Neural cell (in vitro differentiated cells): ENCODE data around the gene ABCC11. TPM values are rescaled to one million over a fixed set of nuclear protein-coding genes. Genes with fewer than 3 reads are reported as not detected.

Experiments
- H2AFZ ChIP-seq: fragments of 200-600, 300-800 bp; sonication (generic), shearing (Covaris generic); 2 replicates; pipeline ENCODE4 v1.6.0; 2014; ENCODE audit warnings: low read depth, mild to moderate bottlenecking, antibody characterized with exemption, low read length, moderate library complexity
- H3F3A ChIP-seq: fragments of 200-600 bp; shearing (Covaris generic); 2 replicates; pipeline ENCODE4 v1.6.1; 2016; ENCODE audit warnings: mild to moderate bottlenecking, moderate library complexity, mixed read lengths, antibody characterized with exemption, low read length; ENCODE audit not compliant: insufficient read depth, poor library complexity, severe bottlenecking
- H3K27ac ChIP-seq: fragments of 200-600, 300-800 bp; sonication (generic), shearing (Covaris generic); 2 replicates; pipeline ENCODE4 v1.5.1; 2014; ENCODE audit warnings: mild to moderate bottlenecking, low read length, moderate library complexity
- H3K27me3 ChIP-seq: fragments of 300-800, 200-600 bp; sonication (generic), shearing (Covaris generic); 2 replicates; pipeline ENCODE4 v1.6.0; 2014; ENCODE audit warnings: mild to moderate bottlenecking, low read depth, low read length, moderate library complexity; ENCODE audit not compliant: insufficient read depth
- H3K36me3 ChIP-seq: fragments of 300-800, 200-600 bp; sonication (generic), shearing (Covaris generic); 2 replicates; pipeline ENCODE4 v1.5.1; 2014; ENCODE audit warnings: mild to moderate bottlenecking, antibody characterized with exemption, low read length, moderate library complexity; ENCODE audit not compliant: insufficient read depth
- H3K4me2 ChIP-seq: fragments of 300-800, 200-600 bp; sonication (generic), shearing (Covaris generic); 2 replicates; pipeline ENCODE4 v1.6.0; 2014; ENCODE audit warnings: mild to moderate bottlenecking, low read length
- H3K4me3 ChIP-seq: fragments of 300-800, 200-600 bp; sonication (generic), shearing (Covaris generic); 2 replicates; pipeline ENCODE4 v1.5.1; 2014; ENCODE audit warnings: mild to moderate bottlenecking, low read length, moderate library complexity
- H3K79me2 ChIP-seq: fragments of 200-600 bp; shearing (Covaris generic); replicated peaks from 2 replicates; pipeline ENCODE4 v1.6.0; 2014; ENCODE audit warnings: mild to moderate bottlenecking, low read length, moderate library complexity; ENCODE audit not compliant: insufficient read depth
- H3K9ac ChIP-seq: fragments of 300-800, 200-600 bp; sonication (generic), shearing (Covaris generic); 2 replicates; pipeline ENCODE4 v1.6.1; 2016; ENCODE audit warnings: mild to moderate bottlenecking, low read length, mixed read lengths
- H3K9me2 ChIP-seq: fragments of 200-600 bp; shearing (Covaris generic); 2 replicates; pipeline ENCODE4 v1.6.1; 2016; ENCODE audit warnings: mild to moderate bottlenecking, low read length, mixed read lengths; ENCODE audit not compliant: insufficient read depth
- H3K9me3 ChIP-seq: fragments of 200-600, 300-800 bp; sonication (generic), shearing (Covaris generic); 2 replicates; pipeline ENCODE4 v1.6.1; 2016; ENCODE audit warnings: mild to moderate bottlenecking, mixed run types, low read length, moderate library complexity, mixed read lengths
- H4K20me1 ChIP-seq: fragments of 200-600 bp; shearing (Covaris generic); 2 replicates; pipeline ENCODE4 v1.6.1; 2016; ENCODE audit warnings: mild to moderate bottlenecking, mixed run types; ENCODE audit not compliant: insufficient read depth
- CTCF ChIP-seq: fragments of 450-650 bp; IDR thresholded peaks from 2 replicates; pipeline ENCODE4 v1.5.1; 2014; ENCODE audit warnings: antibody characterized with exemption, mild to moderate bottlenecking, moderate library complexity; ENCODE audit not compliant: poor library complexity, severe bottlenecking
- EP300 ChIP-seq: fragments of 450-650 bp; conservative IDR thresholded peaks from 2 replicates; pipeline ENCODE4 v1.6.1; 2014; ENCODE audit warnings: antibody characterized with exemption, mild to moderate bottlenecking, moderate library complexity; ENCODE audit not compliant: poor library complexity, severe bottlenecking
- EZH2 ChIP-seq: fragments of 200-600, 300-800 bp; shearing (Covaris generic), sonication (generic); IDR thresholded peaks from 2 replicates; pipeline ENCODE4 v1.6.1; 2014; ENCODE audit warnings: antibody characterized with exemption, low read length, borderline replicate concordance, mild to moderate bottlenecking; ENCODE audit not compliant: insufficient read depth, poor library complexity, severe bottlenecking
- MXI1 ChIP-seq: fragments of 450-650 bp; conservative IDR thresholded peaks from 2 replicates; pipeline ENCODE4 v1.6.1; 2014; ENCODE audit warnings: antibody characterized with exemption, mild to moderate bottlenecking; ENCODE audit not compliant: poor library complexity, severe bottlenecking
- POLR2AphosphoS5 ChIP-seq: IDR thresholded peaks from 2 replicates; pipeline ENCODE4 v1.6.1; 2012
- RAD21 ChIP-seq: fragments of 450-650 bp; conservative IDR thresholded peaks from 2 replicates; pipeline ENCODE4 v1.6.1; 2014; ENCODE audit warnings: antibody characterized with exemption, mild to moderate bottlenecking, moderate library complexity
- REST ChIP-seq: IDR thresholded peaks from 2 replicates; pipeline ENCODE4 v1.6.1; 2012; ENCODE audit warnings: borderline replicate concordance
- SMC3 ChIP-seq: fragments of 450-650 bp; conservative IDR thresholded peaks from 2 replicates; pipeline ENCODE4 v1.6.1; 2014; ENCODE audit warnings: antibody characterized with exemption, mild to moderate bottlenecking, moderate library complexity; ENCODE audit not compliant: poor library complexity
- TAF1 ChIP-seq: IDR thresholded peaks from 2 replicates; pipeline ENCODE4 v1.6.1; 2012; ENCODE audit warnings: low read depth
- polyA plus RNA-seq: library from polyadenylated mRNA; depleted of rRNA; stranded (reverse); fragments of >200 nt; gene quantifications from 2 replicates; pipeline ENCODE4 v1.2.3, GENCODE V29; 2014

ABCC11 gene
- polyA plus RNA-seq, 1 donor from 2014 or later, result 0.14 TPM

GRCh38 chr16:48150707-48151106, 96.6 kb downstream of the ABCC11 start:
- Histone ChIP-seq H3K79me2 (no peaks in the 10 kb centered on the region), H3K36me3 (no peaks in the 10 kb centered on the region), H4K20me1 (no peaks in the 10 kb centered on the region), H3K9me3 (no peaks in the 10 kb centered on the region), H2AFZ (no peak overlapping the region), H3K4me2 (no peak overlapping the region), H3K9me2 (no peaks in the 10 kb centered on the region), H3K27ac (no peak overlapping the region), H3F3A (no peaks in the 10 kb centered on the region), H3K27me3 (no peaks in the 10 kb centered on the region), H3K4me3 (no peak overlapping the region), H3K9ac (no peak overlapping the region)
- TF ChIP-seq EZH2, result no peak
- TF ChIP-seq SMC3, result no peak
- no peak for TF ChIP-seq MXI1
- no peak for TF ChIP-seq REST
- no peak for TF ChIP-seq RAD21
- TF ChIP-seq POLR2AphosphoS5, result no peak
- TF ChIP-seq TAF1, result no peak
- TF ChIP-seq CTCF, result no peak
- no peak for TF ChIP-seq EP300

GRCh38 chr16:48146710-48147109, 100.6 kb downstream of the ABCC11 start:
- H4K20me1 ChIP-seq, result no peaks in the 10 kb centered on the region
- no peak overlapping the region for H3K9ac ChIP-seq
- H3F3A ChIP-seq, result no peaks in the 10 kb centered on the region
- no peak for TF ChIP-seq RAD21
- TF ChIP-seq MXI1, result no peak
- no peak for TF ChIP-seq TAF1
- TF ChIP-seq REST, result no peak
- TF ChIP-seq EP300, result no peak
- no peak for TF ChIP-seq SMC3
- TF ChIP-seq EZH2, result no peak
- TF ChIP-seq POLR2AphosphoS5, result no peak
- no peak for TF ChIP-seq CTCF
- H3K27me3 ChIP-seq, result no peaks in the 10 kb centered on the region
- no peaks in the 10 kb centered on the region for H3K79me2 ChIP-seq
- H3K27ac ChIP-seq, result no peak overlapping the region
- no peak overlapping the region for H2AFZ ChIP-seq
- H3K9me3 ChIP-seq, result no peaks in the 10 kb centered on the region
- H3K9me2 ChIP-seq, result no peaks in the 10 kb centered on the region
- H3K4me2 ChIP-seq, result no peak overlapping the region
- no peaks in the 10 kb centered on the region for H3K36me3 ChIP-seq
- no peak overlapping the region for H3K4me3 ChIP-seq
